Ishikawa (cell line): Measurements from ENCODE around the gene METRN.

Experiments used
- CEBPB ChIP-seq: IDR thresholded peaks from 2 replicates; pipeline ENCODE4 v1.6.1; 2012
- CREB1 ChIP-seq: IDR thresholded peaks from 2 replicates; pipeline ENCODE4 v1.6.1; 2012; ENCODE audit warnings: low read depth
- EP300 ChIP-seq: IDR thresholded peaks from 2 replicates; pipeline ENCODE4 v1.6.1; 2012; ENCODE audit warnings: borderline replicate concordance
- REST ChIP-seq: IDR thresholded peaks from 2 replicates; pipeline ENCODE4 v1.6.1; 2012; ENCODE audit warnings: low read depth, mild to moderate bottlenecking
- USF1 ChIP-seq: IDR thresholded peaks from 2 replicates; pipeline ENCODE4 v1.6.1; 2012

- TF ChIP-seq CREB1, result no peak
- TF ChIP-seq USF1, result no peak
- TF ChIP-seq REST, result no peak
- TF ChIP-seq EP300, result no peak
- no peak for TF ChIP-seq CEBPB
Measured at GRCh38 chr16:676913-677312, 38.0 kb upstream of the METRN start.
